Measurements from ENCODE around the gene ZNF827.

ZNF827 gene, protein sequence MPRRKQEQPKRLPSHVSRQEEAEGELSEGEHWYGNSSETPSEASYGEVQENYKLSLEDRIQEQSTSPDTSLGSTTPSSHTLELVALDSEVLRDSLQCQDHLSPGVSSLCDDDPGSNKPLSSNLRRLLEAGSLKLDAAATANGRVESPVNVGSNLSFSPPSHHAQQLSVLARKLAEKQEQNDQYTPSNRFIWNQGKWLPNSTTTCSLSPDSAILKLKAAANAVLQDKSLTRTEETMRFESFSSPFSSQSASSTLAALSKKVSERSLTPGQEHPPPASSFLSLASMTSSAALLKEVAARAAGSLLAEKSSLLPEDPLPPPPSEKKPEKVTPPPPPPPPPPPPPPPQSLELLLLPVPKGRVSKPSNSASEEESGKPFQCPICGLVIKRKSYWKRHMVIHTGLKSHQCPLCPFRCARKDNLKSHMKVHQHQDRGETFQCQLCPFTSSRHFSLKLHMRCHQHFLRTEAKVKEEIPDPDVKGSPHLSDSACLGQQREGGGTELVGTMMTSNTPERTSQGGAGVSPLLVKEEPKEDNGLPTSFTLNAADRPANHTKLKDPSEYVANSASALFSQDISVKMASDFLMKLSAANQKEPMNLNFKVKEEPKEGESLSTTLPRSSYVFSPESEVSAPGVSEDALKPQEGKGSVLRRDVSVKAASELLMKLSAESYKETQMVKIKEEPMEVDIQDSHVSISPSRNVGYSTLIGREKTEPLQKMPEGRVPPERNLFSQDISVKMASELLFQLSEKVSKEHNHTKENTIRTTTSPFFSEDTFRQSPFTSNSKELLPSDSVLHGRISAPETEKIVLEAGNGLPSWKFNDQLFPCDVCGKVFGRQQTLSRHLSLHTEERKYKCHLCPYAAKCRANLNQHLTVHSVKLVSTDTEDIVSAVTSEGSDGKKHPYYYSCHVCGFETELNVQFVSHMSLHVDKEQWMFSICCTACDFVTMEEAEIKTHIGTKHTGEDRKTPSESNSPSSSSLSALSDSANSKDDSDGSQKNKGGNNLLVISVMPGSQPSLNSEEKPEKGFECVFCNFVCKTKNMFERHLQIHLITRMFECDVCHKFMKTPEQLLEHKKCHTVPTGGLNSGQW

DNA sequence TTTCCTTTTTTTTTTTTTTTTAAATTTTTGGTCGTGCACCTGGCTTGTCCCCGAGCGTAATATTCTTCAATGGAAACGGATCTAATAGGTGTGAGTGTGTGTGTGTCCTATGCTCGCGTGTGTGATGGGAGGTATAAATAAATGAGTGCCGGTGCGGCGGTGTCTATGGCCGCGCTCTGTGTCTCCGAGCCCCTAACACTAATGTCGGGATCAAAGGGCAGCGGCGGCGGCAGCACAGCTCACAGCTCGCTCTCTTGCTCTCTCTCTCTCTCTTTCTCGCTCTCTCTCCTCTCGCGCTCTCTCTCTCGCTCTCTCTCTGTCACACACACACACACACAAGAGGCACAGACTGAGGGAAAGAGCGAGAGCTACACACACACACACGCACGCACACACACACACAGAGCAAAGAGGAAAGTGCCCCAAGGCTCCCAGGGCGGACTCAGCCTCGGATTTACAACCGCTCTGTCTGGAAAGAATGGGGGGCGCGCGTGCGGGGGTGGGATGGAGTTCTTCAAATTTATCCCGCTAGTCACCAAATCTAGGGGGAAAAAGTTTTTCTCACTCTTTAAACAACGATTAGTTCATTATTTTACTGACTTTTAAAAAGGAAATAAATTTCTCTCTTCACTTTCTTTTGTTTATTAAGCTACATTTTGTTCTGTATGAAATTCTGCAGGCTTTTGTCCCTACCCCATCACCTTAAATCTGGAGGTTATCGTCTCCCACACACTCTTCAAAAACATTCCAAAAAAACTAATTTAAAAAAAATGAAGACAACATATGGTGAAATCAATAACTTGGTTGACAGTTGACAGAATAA is at the start of gene ZNF827:
ZNF827 (minus strand) TSS at position 206 of the 823 bp plus-strand sequence. CDS start 416 bp downstream, outside the sequence.
- DNase-seq, result peak; percentile 82

DNA sequence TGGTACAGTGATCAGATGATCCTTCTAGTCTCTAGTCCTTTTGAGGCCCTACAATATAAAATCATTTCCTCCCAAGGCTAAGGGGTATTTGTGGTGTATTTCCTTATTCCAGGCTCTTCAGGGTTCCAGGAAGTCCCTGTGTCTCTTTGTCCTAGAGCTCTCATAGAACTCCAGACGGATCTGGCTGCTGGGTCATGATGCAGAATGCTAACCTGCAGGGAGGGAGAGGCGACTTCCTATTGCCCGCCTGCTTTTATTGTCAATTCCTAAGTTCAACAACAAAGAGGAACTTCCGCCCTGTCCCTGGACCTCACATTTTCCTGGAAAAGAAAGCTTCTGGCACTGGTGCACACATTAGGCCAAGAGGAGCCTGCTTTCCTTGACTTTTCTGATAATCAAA is 45.9 kb upstream of the ZNF827 start:
- peak; percentile 61 for DNase-seq

DNA sequence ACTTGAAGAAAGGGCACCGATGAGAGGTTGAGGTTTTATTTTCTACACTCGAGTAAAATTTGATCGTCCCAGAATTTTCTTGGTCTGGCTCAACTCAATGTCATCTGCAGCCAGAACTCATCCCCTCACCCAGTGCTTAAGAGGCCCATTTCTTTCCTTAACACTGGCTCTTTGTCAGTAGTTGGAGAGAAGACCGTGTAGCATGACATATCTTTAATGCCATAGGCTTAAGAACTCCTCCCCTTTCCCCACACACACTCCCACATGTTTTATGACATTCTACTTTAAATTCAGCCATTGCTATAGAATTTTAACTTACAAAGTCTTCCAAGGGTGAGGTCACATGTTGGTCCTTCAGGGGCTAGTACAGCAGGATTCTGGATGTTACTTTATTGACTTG is 44.2 kb upstream of the ZNF827 start:
- no peak for DNase-seq

DNA sequence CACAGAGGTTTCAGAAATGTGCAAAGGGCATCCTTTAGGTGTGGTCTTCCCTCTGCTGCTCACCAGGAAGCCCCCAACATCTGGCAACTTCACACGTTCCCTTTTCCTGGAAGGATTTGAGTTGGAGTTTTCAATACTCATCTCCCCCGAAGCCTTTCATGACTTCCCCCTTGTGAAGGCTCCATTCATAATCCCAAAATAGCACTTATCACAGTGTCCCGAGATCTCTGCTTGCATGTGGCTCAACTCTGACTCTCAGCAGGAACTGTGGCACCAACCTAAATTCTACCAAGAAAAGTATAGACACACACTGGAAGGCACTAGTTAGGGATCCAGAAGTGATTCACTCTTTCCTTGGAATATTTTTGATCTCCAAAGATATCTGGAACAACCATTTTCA is 40.5 kb upstream of the ZNF827 start:
- DNase-seq, result no peak

DNA sequence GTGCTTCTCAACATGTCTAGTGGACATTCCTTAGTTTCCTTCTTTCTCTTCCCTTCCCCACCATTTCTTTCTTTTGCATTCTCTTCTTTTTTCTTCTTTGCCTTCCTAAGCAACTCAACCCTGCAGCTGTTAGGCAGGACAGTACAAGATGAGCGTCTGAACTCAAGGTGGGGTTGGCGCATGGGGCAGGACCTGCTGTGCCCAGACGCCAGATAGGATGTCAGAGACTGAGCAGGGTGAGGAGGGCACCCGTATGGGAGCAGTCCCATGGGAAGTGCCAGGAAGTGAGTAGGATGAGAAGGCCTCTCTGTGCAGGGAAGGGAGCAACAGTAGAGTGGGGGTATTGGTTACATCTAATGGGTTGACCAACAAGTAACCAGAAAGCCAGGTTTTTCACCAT is 38.1 kb upstream of the ZNF827 start:
- DNase-seq, result peak; percentile 29

DNA sequence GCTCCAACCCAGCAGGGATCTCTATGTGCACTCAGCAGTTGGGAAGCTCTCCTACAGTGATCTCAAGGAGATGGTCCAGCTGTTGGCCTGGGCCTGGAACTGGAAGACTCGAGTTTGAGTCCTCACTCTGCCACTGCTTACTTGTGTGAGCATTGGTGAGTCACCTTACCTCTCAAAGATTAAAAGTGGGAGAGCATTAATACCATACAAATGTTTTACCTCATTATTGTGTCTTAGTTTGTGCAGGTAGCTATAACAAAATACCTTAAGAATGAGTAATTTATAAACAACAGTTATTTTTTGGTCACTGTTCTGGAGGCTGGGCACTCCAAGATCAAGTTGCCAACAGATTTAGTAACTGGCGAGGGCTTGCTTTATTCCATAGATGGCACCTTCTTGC is 21.4 kb upstream of the ZNF827 start:
- no peak for DNase-seq

DNA sequence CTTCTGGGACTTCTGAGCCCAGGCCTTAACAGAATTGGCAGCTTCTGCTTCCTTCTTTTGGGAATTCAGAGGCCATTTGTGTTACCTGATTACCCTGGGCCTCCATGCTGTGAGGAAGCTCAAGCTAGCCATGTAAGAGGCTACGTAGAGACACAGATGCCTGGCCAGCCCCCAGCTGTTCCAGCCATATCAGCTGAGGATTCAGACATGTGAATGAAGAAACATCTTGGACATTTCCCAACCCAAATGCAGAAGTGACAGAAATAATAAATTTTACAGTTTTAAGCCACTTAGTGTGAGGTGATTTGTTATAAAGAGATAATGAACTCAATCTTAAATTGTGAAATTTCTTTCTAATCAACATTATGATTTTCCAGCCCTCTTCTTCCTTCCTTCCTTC is 18.7 kb upstream of the ZNF827 start:
- no peak for DNase-seq

DNA sequence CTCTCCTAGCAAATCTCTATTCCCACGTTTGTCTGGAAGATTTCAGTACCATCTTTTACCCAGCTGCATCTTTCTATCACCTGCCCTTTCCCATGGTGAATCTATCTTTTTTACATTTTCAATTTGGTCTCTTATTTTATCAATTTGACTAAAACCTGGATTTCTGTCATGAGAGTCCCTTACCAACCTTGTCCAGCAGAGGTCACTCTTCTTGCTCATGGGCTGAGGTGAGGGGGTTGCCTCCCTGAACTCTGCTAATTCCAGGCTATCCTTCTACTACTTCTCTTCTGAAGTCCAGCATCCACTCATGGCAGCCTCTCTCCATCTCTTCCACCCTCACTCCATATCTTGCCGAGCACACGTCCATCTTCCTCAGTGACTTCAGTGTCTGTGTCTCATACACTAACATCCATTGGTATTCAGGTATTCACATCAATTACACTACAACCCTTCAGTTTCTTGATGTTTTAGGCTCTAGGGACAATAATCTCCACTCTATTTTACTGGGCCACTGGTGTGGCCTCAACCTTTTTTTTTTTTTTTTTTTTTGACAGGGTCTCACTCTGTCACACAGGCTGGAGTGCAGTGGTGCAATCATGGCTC is 17.8 kb upstream of the ZNF827 start:
- peak; percentile 54 for DNase-seq

DNA sequence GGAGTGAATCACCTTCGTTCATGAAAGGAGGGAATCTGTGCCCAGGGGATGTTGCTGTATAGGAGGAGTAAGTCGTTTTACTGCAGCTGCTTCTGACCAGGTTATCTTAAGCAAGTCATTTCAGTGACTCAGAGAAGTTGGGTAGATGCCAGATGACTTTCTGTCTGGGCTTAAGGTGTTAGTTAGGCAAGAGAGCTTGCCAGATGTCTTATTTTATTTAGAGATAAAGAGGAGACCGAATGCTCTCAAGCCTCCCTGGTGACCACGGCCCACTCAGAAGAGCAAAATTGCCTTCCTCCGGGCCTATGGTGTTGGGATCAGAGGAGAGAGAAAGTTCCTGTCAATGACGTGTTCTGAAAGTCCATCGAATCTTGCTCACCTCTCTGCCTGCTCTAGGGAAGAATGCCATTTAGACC is 16.3 kb upstream of the ZNF827 start:
- DNase-seq, result peak; percentile 13

DNA sequence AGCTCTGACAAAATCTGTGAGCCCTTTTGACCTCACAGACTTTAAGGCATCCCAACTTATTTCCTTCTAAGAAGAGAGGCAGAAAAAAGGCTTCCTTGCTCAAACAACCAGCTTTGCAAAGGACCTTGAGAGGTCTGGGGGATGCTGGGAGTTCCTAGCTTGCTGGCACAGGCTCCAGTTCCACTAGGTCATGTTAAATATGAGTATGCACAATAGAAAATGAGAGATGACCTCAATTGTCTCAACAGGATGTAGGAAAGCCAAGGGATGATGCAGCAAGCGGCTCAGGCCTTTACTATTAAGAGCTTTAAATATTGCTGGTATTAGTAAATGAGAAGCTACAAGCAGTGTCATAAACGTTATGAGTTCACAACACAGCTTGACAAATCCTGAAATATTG is 13.3 kb upstream of the ZNF827 start:
- no peak for DNase-seq

DNA sequence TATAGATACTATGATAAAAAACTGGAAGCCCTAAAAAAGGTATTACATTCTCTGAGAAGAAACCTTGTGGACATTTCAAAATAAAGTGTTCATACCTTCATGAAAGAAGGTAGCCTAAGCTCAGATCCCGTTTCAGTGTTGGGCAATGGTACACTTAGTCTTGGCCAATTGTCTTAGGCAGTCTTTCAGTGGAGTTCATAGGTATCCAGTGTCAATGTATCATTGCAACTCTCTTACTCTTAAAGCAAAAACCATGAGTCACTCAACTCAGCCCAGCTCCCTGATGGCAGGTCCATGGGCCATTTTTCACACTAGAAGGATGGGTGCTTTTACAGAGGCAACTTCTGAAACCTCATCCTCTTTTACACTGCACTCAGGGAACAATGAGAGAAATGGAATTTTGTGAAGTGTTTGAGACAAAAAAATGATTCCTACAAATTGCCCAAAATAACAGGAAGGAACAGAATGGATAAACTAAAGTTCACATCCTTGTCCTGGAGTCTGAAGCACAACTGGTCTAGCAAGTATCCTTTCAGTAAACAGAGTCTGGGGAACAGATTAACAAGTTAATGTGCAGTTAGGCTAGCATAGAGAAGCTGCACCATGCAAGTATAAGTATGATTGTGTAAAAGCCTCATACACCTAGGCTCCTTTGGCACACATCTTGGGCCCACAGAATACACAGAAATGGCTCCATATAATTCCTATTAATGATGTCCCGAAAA is 7.0 kb upstream of the ZNF827 start:
- no peak for DNase-seq

DNA sequence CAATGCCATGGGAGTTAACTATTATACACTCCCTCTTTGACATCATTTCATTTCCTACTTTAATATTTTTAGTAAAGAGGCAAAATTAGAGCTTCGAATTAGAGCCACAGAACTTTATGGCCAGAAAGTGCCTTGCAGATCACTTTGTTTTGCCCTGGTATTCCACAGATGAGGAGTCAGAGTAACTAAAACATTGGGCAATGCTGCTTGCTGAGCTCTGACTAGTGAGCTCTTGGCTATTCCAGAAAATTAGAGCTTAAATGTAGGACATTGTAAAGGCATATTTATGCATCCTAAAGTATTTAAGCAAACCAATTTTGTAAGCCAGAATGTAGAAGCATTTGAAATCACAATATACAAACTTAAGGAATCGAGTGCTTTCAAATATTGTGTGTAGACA is 6.3 kb upstream of the ZNF827 start:
- DNase-seq, result no peak

DNA sequence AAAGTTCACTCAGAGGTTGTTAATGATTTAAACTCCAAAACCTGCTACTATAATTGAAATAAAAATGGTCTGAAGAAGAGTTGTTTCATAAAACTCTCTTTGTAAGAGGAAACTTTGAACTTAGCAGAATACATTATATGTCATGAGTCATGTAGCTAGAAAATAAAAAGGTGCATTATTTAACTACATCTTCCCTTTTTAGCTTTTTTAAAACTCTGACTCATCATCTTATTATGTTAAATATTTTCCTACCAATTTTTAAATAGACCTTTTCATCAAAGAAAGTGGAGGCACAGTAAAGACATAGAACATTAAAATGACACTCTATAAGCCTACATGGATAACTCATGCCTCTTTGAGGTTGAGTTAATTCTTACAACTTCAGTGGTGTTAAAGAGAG is 1.2 kb upstream of the ZNF827 start:
- no peak for DNase-seq

DNA sequence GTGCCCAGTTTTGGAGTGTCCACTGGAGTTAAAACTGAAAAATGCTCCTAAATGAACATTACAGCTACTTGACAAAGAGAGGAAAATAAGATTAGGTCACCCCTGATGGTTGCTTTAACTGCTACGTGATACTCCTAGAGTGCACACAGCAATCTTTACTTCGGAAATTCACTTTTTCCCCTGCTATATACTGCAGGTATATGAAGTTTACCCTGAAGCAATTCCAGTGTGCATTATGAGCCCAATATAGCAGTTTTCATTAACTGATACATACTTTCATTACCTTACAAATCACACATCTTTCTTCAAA is 773 bp upstream of the ZNF827 start:
- no peak for DNase-seq

DNA sequence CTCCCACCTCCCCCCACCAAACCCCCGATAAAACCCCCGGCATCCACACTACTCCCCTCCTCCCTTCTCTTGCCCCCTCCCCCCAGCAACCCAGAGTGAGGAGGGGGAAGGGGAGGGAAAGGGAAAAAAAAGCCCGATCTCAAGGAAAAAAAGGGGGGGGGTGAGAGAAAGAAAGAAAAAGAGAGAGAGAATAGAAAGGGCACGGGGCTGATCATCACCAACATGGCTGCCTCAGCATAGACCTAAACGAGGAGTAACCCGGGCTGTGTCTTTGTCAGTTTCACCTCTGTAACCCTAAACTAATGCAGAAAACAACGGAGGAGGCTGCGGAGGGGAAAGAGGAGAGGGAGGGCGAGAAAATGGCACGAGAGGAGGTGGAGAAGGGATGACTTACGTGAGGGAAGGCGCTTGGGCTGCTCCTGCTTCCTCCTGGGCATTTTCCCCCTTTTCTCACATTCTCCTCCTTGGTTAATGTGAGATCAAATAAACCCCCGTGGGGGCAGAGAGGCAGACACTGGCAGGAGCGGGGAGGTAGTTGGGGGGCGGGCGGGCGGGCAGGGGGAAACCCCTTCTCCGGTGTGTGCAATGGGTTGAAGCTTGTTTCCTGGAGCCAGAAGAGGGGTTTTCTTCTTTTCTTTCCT is 532 bp downstream of the ZNF827 start:
- DNase-seq, result peak; percentile 76

DNA sequence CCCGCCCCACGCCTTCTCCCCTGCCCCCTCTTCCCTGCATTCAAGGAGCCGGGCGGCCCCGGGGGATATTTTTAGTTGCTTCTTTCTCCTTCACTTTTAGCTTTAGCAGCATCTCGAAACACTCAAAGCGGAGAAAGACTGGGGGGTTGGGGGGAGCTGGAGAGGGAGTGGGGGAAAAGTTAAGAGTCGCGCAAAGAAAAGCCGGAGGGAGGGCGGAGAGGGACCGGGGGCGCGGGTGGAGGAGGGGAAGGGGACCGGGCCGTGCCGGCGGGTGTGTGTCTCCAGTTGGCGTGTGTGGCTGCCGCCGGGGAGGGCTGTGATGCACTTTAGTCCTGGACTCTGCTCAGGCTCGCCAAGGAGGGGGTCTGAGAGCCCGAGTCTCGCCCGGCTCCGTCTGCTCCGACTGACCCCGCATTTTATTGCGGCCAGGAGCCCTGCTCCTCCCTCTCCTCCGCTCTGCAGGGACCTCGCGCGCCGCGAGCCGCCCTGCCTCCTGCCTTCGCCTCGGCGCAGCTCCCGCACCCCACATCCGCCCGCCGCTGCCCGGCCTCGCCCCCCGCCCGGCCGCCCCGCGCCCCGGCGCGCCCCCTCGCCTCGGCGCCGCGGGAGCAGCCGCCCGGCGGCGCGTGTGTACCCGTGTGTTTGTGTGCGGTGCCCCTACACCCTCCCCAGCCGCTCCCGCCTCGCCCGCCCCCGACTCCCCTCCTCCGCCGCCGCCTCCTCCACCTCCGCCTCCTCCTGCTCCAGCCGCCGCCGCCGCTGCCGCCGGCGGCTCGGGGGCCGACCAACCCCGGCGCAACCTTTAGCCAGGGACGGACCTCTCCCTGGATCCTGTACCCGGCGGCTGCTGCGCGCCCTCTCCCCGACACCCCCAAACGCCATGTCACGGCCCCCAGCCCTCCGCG is 1.4 kb downstream of the ZNF827 start:
- peak; percentile 78 for DNase-seq

DNA sequence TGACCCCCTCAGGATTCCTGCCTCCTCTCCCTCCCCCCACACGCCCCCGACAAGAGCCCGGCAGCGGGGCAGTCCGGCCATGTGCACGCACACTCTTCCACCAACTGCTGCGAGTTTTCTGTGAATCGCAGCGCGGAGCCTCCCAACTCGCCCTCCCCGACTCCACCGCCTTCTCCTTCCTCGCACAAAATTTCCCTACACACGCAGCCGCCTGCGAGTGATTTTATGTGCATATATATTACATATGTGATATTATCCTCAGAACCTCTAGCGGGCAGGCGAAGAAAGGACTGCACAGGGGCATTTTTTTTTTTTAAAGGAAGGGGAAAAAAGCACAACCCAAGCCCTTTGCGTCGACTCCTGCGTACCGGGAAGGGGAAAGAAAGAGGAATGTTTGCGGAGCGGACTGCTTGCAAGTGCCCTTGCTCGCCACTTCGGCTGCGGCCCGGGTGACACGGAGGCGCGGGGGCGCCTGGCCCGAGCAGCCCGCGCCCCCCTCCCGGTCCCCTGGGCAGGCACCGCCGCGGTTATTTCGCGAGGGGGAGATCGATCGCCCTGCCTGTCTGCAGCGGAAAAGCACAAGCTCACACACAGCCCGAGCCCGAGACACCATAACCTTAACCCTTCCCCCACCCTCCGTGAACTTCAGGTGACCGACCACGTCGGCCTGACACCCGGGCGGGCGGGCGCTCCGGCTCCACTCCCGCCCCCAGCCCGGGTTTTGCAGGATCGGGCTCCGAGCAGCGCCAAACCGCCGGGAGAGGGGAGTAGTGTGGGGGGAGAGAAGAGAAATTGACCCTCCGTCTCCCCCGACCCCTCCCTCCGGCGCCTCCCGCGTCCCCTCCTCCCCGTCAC is 2.3 kb downstream of the ZNF827 start:
- DNase-seq, result peak; percentile 83

DNA sequence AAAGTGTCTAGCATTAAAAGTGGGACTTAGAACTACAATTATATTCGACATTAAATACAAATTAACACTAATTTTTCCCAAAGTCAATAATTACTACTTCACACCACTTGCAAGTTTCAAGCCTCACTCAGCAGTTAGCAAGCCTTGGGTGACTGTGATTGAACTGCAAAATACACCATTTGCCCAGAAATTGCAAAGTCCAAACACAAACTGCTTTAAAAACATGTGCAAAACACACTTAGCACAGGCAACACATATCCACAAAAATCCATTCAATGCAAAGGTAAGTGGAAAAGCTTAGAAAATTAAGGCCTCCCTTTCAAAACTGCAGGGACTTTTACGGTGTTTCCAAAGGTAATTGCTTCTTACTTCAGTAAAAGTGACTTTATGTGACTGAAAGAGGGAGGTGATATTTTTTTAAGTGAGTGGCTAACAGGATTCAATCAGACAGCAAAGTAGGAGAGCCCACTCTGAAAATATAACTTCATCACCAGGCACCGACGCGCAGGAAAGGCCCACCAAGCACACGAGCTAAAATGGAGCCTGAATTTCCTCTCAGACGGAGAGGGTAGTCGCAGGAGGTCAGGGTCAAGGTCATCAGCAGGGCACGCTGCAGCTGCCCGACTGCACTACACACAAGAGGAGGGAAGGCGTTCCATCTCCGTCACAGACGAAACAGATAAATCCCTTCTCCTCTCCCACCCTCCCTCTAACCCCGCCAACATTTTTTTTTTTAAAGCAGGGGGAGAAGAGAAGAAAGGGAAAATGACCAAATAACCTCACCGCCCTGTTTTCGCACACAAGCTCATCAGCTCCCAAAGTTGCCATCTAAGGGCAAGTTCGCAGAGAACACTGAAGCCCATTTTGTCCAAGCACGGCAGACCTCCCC is 3.1 kb downstream of the ZNF827 start:
- peak; percentile 63 for DNase-seq
